ENCODE data around the gene DDX28. TPM values are rescaled to one million over a fixed set of nuclear protein-coding genes. Genes with fewer than 3 reads are reported as not detected.
"Not testable (repeated sequence)": the region's sequence is repeated elsewhere in the genome, so short reads cannot be mapped to it uniquely, and the experiment has no call there.

Gene DDX28
- total RNA-seq, 1 donor: 9.9 TPM

GRCh38 chr16:67977005-67977404, 46.0 kb downstream of the DDX28 start:
- no peak for TF ChIP-seq CTCF (IDR thresholded peaks at IDR 0.05; ENCODE audit: insufficient read depth, low read length)
- no peak for DNase-seq (ENCODE audit: low read depth)
- H3K4me3 ChIP-seq (ENCODE audit: low read depth, low read length): no peak overlapping the region

GRCh38 chr16:67976205-67976604, 46.8 kb downstream of the DDX28 start:
- no peak overlapping the region for H3K4me3 ChIP-seq (ENCODE audit: low read depth, low read length)
- DNase-seq (ENCODE audit: low read depth): no peak
- TF ChIP-seq CTCF (IDR thresholded peaks at IDR 0.05; ENCODE audit: insufficient read depth, low read length): no peak

GRCh38 chr16:67975321-67976105, 47.5 kb downstream of the DDX28 start:
- H3K4me3 ChIP-seq (ENCODE audit: low read depth, low read length): no peak overlapping the region
- DNase-seq (ENCODE audit: low read depth): no peak
- no peak for TF ChIP-seq CTCF (IDR thresholded peaks at IDR 0.05; ENCODE audit: insufficient read depth, low read length)

GRCh38 chr16:67972285-67972684, 50.7 kb downstream of the DDX28 start:
- not testable (repeated sequence) for DNase-seq (ENCODE audit: low read depth)

GRCh38 chr16:67971111-67971510, 51.9 kb downstream of the DDX28 start:
- H3K4me3 ChIP-seq (ENCODE audit: low read depth, low read length): no peak overlapping the region
- no peak for DNase-seq (ENCODE audit: low read depth)
- TF ChIP-seq CTCF (IDR thresholded peaks at IDR 0.05; ENCODE audit: insufficient read depth, low read length): no peak

More at GRCh38 chr16:67972285-67972684, 50.7 kb downstream of the DDX28 start:
- not testable (repeated sequence) for H3K4me3 ChIP-seq (ENCODE audit: low read depth, low read length)

Small RNA genes within 50 kb of the gene (small RNA-seq; reads per million reads assigned to genes)
- not detected for gene RNU6-359P

Other genes with a start within 250 kb of the DDX28 start
- 3.1 and 6.4 TPM in 2 replicates for gene RANBP10, start 216.7 kb downstream of the DDX28 start, total RNA-seq (ENCODE audit: low replicate concordance)
- gene TSNAXIP1, start 216.3 kb downstream of the DDX28 start, total RNA-seq (ENCODE audit: low replicate concordance): 0.99 and 1.8 TPM in 2 replicates
- gene THAP11, start 180.9 kb downstream of the DDX28 start, total RNA-seq (ENCODE audit: low replicate concordance): 19.8 and 21.1 TPM in 2 replicates
- gene NUTF2, start 176.3 kb downstream of the DDX28 start, total RNA-seq (ENCODE audit: low replicate concordance): 24.4 and 155 TPM in 2 replicates
- 28.9 and 39.9 TPM in 2 replicates for gene CENPT, start 175.5 kb downstream of the DDX28 start, total RNA-seq (ENCODE audit: low replicate concordance)
- gene EDC4, start 150.2 kb downstream of the DDX28 start, total RNA-seq (ENCODE audit: low replicate concordance): 29.1 and 47.4 TPM in 2 replicates
- not detected in 2 replicates for gene NRN1L, start 138.3 kb downstream of the DDX28 start, total RNA-seq (ENCODE audit: low replicate concordance)
- 11.0 and 19.8 TPM in 2 replicates for gene PSKH1, start 130.0 kb downstream of the DDX28 start, total RNA-seq (ENCODE audit: low replicate concordance)
- 0.27 and 4.6 TPM in 2 replicates for gene CTRL, start 91.4 kb downstream of the DDX28 start, total RNA-seq (ENCODE audit: low replicate concordance)
- 22.7 and 42.4 TPM in 2 replicates for gene PSMB10, start 86.4 kb downstream of the DDX28 start, total RNA-seq (ENCODE audit: low replicate concordance)
- gene LCAT, start 79.1 kb downstream of the DDX28 start, total RNA-seq (ENCODE audit: low replicate concordance): 2.7 and 5.2 TPM in 2 replicates
- gene SLC12A4, start 54.6 kb downstream of the DDX28 start, total RNA-seq (ENCODE audit: low replicate concordance): 32.1 and 65.6 TPM in 2 replicates
- gene DPEP3, start 42.7 kb downstream of the DDX28 start, total RNA-seq (ENCODE audit: low replicate concordance): not detected in 2 replicates
- not detected in 2 replicates for gene DPEP2, start 23.7 kb downstream of the DDX28 start, total RNA-seq (ENCODE audit: low replicate concordance)
- not detected in 2 replicates for gene DPEP2NB, start 7.3 kb downstream of the DDX28 start, total RNA-seq (ENCODE audit: low replicate concordance)
- 12.9 and 14.6 TPM in 2 replicates for gene DUS2, start 52 bp upstream of the DDX28 start, total RNA-seq (ENCODE audit: low replicate concordance)
- gene NFATC3, start 62.1 kb upstream of the DDX28 start, total RNA-seq (ENCODE audit: low replicate concordance): 17.7 and 36.3 TPM in 2 replicates
- gene ESRP2, start 212.9 kb upstream of the DDX28 start, total RNA-seq (ENCODE audit: low replicate concordance): 0.18 TPM in 1 of 2 replicates, not detected in the other
- 21.7 and 21.8 TPM in 2 replicates for gene PLA2G15, start 222.1 kb upstream of the DDX28 start, total RNA-seq (ENCODE audit: low replicate concordance)
- gene SLC7A6, start 241.3 kb upstream of the DDX28 start, total RNA-seq (ENCODE audit: low replicate concordance): 4.8 and 15.2 TPM in 2 replicates